AG04450 (cell line): ENCODE data around the gene ADGRF4. TPM values are rescaled to one million over a fixed set of nuclear protein-coding genes. Genes with fewer than 3 reads are reported as not detected.

Experiments
- CTCF ChIA-PET: fragments of 300-600, 350-600 bp; formaldehyde crosslinking; extraction: SDS; loops from one replicate; lab custom pipeline; 2022; ENCODE audit warnings: antibody characterized with exemption, inconsistent platforms; lab: Charles Lee
- POLR2A ChIA-PET: fragments of 350-600 bp; formaldehyde crosslinking; extraction: SDS; loops from one replicate; lab custom pipeline; 2021; ENCODE audit warnings: antibody characterized with exemption, inconsistent platforms; lab: Yijun Ruan, JAX
- DNase-seq: peaks from one replicate; pipeline ENCODE4 v3.0.0-alpha.2; 2011; ENCODE audit warnings: low read depth, low spot score
- H3K27ac ChIP-seq: one replicate; pipeline ENCODE4 v1.5.1; 2012; ENCODE audit warnings: low read depth, low read length, control low read depth
- H3K27me3 ChIP-seq: one replicate; pipeline ENCODE4 v1.6.0; 2012; ENCODE audit warnings: low read length; ENCODE audit not compliant: control insufficient read depth, insufficient read depth
- H3K4me3 ChIP-seq: 2 replicates; pipeline ENCODE4 v1.5.1; 2011; ENCODE audit warnings: mild to moderate bottlenecking, low read depth, low read length, control low read depth
- H3K9me3 ChIP-seq: 2 replicates; pipeline ENCODE4 v1.5.1; 2012; ENCODE audit warnings: low read length; ENCODE audit not compliant: control insufficient read depth, insufficient read depth
- CTCF ChIP-seq: IDR thresholded peaks from 2 replicates; pipeline ENCODE4 v1.5.1; 2011; ENCODE audit warnings: low read depth, low read length, control low read depth, inconsistent platforms
- polyA plus RNA-seq: library from polyadenylated mRNA; depleted of rRNA; stranded (reverse); fragments of >200 nt; gene quantifications from 2 replicates; pipeline ENCODE4 v1.2.3, GENCODE V29; 2011

ADGRF4 gene
- polyA plus RNA-seq, 1 experiment = not detected

DNA sequence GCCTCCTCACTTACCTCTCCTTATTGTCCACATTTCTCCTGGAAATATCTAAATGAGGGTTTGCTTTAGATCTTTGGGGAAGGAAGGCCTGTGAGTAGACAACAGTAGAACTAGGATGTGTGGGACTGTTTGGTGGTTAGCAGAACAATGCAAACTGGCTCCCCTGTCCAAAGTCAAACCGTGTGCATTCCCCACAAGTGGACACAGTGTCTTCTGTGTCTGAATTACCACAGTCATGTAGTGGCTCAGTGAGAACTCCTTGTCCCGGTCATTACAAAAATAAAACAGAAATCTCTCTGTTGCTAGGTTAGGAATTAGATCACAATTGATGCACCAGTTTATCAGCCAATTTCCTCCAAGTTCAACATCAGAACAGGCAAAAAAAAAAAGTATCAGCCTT, 455 bp upstream of the ADGRF4 start:
- no peak for TF ChIP-seq CTCF
- Histone ChIP-seq H3K4me3 (no peak overlapping the region), H3K27me3 (no peaks in the 10 kb centered on the region), H3K9me3 (no peaks in the 10 kb centered on the region), H3K27ac (no peak overlapping the region)
- DNase-seq = no peak
- ChIA-PET POLR2A (no interaction called here), CTCF (interaction anchor here (1.3 kb wide), 1 partner anchor 66 kb away, joined by 3 read pairs; no protein-coding TSS in a partner anchor)

DNA sequence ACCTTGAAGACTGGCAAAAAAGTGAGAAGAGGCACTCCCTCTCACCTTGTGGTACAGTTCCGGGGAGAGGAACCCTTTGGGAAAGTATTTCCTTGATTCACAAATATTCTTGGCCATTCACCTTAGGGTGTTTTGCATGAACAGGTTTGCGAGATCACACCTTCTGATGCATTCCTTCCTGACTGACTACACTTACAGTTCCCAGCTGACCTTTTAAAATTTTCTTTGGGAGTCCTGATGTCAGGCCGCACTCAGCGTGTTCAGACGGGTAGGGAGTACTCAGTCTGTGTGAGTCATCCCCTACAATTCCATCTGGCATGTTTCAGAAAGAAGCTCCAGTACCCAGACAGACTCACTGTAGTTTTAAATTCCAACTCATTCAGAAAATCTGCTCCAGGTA, 1.7 kb downstream of the ADGRF4 start:
- no peak for DNase-seq
- H3K4me3 ChIP-seq = no peak overlapping the region
- no peaks in the 10 kb centered on the region for H3K9me3 ChIP-seq
- no peak overlapping the region for H3K27ac ChIP-seq
- no peak for TF ChIP-seq CTCF
- no peaks in the 10 kb centered on the region for H3K27me3 ChIP-seq
- CTCF ChIA-PET = no interaction called here
- POLR2A ChIA-PET = no interaction called here

- no peak for TF ChIP-seq CTCF
- Histone ChIP-seq H3K4me3 (no peak overlapping the region), H3K9me3 (no peaks in the 10 kb centered on the region), H3K27ac (no peak overlapping the region), H3K27me3 (no peaks in the 10 kb centered on the region)
- DNase-seq = no peak
- ChIA-PET CTCF (no interaction called here), POLR2A (no interaction called here)
Observed at GRCh38 chr6:47700596-47700995, 2.2 kb downstream of the ADGRF4 start.

- TF ChIP-seq CTCF = no peak
- DNase-seq = no peak
- Histone ChIP-seq H3K27me3 (no peaks in the 10 kb centered on the region), H3K4me3 (no peak overlapping the region), H3K27ac (no peak overlapping the region), H3K9me3 (no peaks in the 10 kb centered on the region)
- ChIA-PET POLR2A (no interaction called here), CTCF (no interaction called here)
Observed at GRCh38 chr6:47701363-47701762, 3.0 kb downstream of the ADGRF4 start.

DNA sequence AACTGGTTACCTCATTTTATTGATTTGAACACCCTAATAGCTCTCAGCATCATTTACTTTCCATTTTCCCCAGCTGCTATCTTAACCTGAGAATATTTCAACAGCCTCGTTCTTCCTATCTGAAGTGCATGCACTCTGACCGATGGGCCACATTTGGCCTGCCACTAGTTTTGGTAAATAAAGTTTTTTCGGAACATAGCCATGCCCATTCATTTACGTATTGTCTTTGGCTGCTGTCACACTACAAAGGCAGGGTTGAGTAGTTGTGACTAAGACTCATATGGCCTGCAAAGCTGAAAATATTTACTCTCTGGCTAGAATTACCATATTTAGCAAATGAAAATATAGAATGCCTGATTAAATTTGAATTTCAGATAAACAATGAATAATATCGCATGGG, 10.8 kb downstream of the ADGRF4 start:
- TF ChIP-seq CTCF = no peak
- CTCF ChIA-PET = no interaction called here
- H3K27me3 ChIP-seq = no peaks in the 10 kb centered on the region
- no peak for DNase-seq
- no peak overlapping the region for H3K27ac ChIP-seq
- POLR2A ChIA-PET = no interaction called here
- H3K9me3 ChIP-seq = no peaks in the 10 kb centered on the region
- H3K4me3 ChIP-seq = no peak overlapping the region
